Mesothelial cell of epicardium (in vitro differentiated cells): Measurements from ENCODE around the gene ZMYM1. TPM values are rescaled to one million over a fixed set of nuclear protein-coding genes. Genes with fewer than 3 reads are reported as not detected.
"Not testable (repeated sequence)": the region's sequence is repeated elsewhere in the genome, so short reads cannot be mapped to it uniquely, and the experiment has no call there.

Experiments used
- DNase-seq, 2 experiments: peaks; one replicate each; pipeline ENCODE4 v3.0.0; 2021; ENCODE audit warnings: low spot score in 2 of 2; ENCODE audit not compliant: unreplicated experiment in 2 of 2
- H3K27ac Mint-ChIP-seq: 2 replicates; pipeline ENCODE4 v1.8.0; 2021; ENCODE audit warnings: mixed read lengths
- H3K27me3 Mint-ChIP-seq: 2 replicates; pipeline ENCODE4 v1.8.0; 2021; ENCODE audit warnings: low read depth, mixed read lengths
- H3K36me3 Mint-ChIP-seq: 2 replicates; pipeline ENCODE4 v1.8.0; 2021; ENCODE audit warnings: mixed read lengths
- H3K4me1 Mint-ChIP-seq: 2 replicates; pipeline ENCODE4 v1.8.0; 2021; ENCODE audit warnings: mixed read lengths
- H3K4me3 Mint-ChIP-seq: 2 replicates; pipeline ENCODE4 v1.8.0; 2021; ENCODE audit warnings: mild to moderate bottlenecking, moderate library complexity, mixed read lengths
- H3K9me3 Mint-ChIP-seq: 2 replicates; pipeline ENCODE4 v1.8.0; 2021; ENCODE audit warnings: mixed read lengths
- total RNA-seq: library from RNA; stranded (reverse); gene quantifications from 3 replicates; pipeline ENCODE4 v1.2.1, GENCODE V29; 2021
- TF ChIP-seq, protein P1 (sequence below): fragments of 200-600 bp; sonication (generic); IDR thresholded peaks from one replicate; pipeline ENCODE4 v1.5.0; 2021; ENCODE audit warnings: antibody characterized with exemption; ENCODE audit not compliant: unreplicated experiment

Gene ZMYM1
- total RNA-seq, 1 donor from 2014 or later, result 24.2 TPM

DNA sequence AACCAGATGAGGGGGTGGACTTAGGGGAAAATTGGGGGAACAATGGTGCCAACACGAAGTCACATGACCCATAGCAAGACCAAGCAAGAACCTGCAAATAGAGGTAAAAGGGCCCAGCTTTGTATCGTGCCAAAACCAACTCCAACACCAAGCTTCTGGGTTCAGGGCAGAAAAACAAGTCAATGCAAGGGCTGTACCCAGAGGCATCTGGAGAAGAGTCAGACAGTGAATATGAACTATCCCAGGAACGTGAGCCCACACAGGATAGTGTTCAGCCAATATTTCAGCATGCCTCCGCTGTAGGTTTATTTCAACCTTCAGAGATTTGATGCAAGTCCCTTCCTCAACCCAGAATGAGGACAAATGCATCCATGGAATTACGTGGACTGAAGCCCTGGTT is 32.5 kb upstream of the ZMYM1 start:
- TF ChIP-seq, protein P1, sequence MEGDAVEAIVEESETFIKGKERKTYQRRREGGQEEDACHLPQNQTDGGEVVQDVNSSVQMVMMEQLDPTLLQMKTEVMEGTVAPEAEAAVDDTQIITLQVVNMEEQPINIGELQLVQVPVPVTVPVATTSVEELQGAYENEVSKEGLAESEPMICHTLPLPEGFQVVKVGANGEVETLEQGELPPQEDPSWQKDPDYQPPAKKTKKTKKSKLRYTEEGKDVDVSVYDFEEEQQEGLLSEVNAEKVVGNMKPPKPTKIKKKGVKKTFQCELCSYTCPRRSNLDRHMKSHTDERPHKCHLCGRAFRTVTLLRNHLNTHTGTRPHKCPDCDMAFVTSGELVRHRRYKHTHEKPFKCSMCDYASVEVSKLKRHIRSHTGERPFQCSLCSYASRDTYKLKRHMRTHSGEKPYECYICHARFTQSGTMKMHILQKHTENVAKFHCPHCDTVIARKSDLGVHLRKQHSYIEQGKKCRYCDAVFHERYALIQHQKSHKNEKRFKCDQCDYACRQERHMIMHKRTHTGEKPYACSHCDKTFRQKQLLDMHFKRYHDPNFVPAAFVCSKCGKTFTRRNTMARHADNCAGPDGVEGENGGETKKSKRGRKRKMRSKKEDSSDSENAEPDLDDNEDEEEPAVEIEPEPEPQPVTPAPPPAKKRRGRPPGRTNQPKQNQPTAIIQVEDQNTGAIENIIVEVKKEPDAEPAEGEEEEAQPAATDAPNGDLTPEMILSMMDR, result no peak
- Mint-ChIP-seq H3K36me3 (no peaks in the 10 kb centered on the region), H3K27me3 (peaks cover 25% of the 10 kb centered on the region), H3K27ac (no peak overlapping the region), H3K4me3 (no peak overlapping the region), H3K4me1 (no peaks in the 10 kb centered on the region), H3K9me3 (peaks cover 9% of the 10 kb centered on the region)
- DNase-seq, result no peak

DNA sequence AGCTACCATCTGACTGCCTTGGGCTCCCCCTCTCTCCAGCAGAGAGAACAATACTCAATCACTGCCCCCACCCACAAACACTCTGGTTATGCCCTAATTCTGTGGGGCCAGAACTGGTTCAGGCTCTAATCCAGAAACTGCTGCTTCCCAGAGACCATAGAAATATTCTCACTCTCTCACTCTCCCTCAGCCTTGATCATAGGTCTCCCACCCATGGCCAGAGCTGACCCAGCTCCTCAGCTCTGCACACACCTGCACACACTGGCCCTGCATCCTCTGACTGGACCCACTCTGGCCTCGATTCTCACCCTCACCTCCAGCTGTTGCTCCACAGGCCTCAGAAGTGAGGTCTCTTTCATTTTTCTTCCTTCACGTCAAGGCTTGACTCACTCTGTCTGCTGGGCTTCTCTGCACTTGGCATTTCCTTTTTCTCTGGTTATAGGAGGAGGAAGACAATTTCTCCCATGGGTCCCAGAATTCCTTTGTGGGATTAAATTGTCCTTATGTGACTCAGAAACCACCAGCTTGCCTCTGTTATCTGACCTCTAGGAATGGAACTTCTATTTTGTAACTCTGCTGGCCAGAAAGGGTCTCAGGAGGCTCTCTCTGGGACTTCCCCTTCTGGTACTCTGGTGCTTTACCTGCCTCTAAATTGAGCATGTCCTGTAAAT is 31.9 kb upstream of the ZMYM1 start:
- peaks cover 26% of the 10 kb centered on the region for H3K27me3 Mint-ChIP-seq
- H3K4me3 Mint-ChIP-seq, result no peak overlapping the region
- H3K36me3 Mint-ChIP-seq, result no peaks in the 10 kb centered on the region
- DNase-seq, result no peak
- no peaks in the 10 kb centered on the region for H3K4me1 Mint-ChIP-seq
- TF ChIP-seq, protein P1, result no peak
- no peak overlapping the region for H3K27ac Mint-ChIP-seq
- H3K9me3 Mint-ChIP-seq, result peaks cover 5% of the 10 kb centered on the region

DNA sequence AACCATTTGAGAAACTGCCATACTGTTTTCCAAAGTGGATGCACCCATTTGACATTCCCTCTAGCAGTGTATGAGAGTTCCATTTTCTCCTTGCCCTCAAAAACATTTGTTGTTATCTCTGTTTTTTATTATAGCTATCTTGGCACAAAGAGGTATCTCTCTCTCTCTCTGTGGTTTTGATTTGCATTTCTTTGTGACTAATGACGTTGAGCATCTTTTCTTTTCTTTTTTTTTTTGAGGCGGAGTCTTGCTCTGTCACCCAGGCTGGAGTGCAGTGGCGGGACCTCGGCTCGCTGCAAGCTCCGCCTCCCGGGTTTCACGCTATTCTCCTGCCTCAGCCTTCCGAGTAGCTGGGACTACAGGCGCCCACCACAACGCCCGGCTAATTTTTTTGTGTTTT is 30.1 kb upstream of the ZMYM1 start:
- no peak overlapping the region for H3K27ac Mint-ChIP-seq
- no peaks in the 10 kb centered on the region for H3K4me1 Mint-ChIP-seq
- H3K36me3 Mint-ChIP-seq, result no peaks in the 10 kb centered on the region
- TF ChIP-seq, protein P1, result no peak
- H3K27me3 Mint-ChIP-seq, result peaks cover 29% of the 10 kb centered on the region
- no peak for DNase-seq
- H3K9me3 Mint-ChIP-seq, result no peaks in the 10 kb centered on the region
- H3K4me3 Mint-ChIP-seq, result no peak overlapping the region

DNA sequence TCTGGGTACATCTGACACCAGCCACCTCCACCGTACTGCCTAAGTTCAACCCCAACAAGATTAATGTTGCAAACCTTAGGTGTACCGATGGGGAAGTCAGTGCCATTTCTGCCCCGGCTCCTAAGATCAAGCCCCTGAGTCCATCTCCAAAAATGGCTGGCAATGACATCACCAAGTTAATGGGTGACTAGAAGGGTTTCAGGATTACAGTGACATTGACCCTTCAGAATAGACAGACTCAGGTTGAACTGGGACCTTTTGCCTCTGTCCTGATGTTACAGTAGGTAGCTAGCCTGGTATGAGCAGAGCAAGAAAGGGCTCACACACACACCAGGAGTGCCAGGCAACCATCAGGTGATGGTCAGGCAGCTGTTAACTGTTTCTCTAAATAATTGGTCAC is 25.8 kb upstream of the ZMYM1 start:
- H3K9me3 Mint-ChIP-seq, result peaks cover 7% of the 10 kb centered on the region
- TF ChIP-seq, protein P1, result no peak
- no peaks in the 10 kb centered on the region for H3K4me1 Mint-ChIP-seq
- H3K27ac Mint-ChIP-seq, result no peak overlapping the region
- no peak for DNase-seq
- no peak overlapping the region for H3K4me3 Mint-ChIP-seq
- H3K36me3 Mint-ChIP-seq, result no peaks in the 10 kb centered on the region
- H3K27me3 Mint-ChIP-seq, result peaks cover 51% of the 10 kb centered on the region

DNA sequence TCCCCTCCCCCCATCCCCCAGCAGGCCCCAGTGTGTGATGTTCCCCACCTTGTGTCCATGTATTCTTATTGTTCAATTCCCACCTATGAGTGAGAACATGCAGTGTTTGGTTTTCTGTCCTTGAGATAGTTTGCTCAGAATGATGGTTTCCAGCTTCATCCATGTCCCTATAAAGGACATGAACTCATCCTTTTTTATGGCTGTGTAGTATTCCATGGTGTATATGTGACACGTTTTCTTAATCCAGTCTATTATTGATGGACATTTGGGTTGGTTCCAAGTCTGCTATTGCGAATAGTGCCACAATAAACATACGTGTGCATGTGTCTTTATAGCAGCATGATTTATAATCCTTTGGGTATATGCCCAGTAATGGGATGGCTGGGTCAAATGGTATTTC is 24.9 kb upstream of the ZMYM1 start:
- H3K9me3 Mint-ChIP-seq, DNase-seq, H3K4me3 Mint-ChIP-seq, H3K4me1 Mint-ChIP-seq, H3K36me3 Mint-ChIP-seq, H3K27ac Mint-ChIP-seq: not testable (repeated sequence)
- peaks cover 54% of the 10 kb centered on the region for H3K27me3 Mint-ChIP-seq

DNA sequence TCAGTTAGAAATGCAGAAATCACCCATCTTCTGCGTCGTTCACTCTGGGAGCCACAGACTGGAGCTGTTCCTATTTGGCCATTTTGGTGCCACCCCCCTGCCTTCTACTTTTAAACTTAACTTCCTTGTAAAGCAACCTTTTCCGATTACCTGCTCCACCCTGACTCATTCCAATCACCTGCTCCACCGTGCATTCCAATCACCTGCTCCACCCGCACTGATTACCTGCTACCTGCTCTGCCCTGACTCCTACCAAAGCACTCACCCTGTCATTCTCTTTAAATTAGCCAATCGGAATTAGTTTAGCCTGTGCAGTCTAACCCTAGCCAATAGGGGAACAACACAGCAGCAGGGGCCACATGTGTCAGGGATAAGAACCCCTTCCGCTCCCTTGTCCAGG is 20.9 kb upstream of the ZMYM1 start:
- H3K4me1 Mint-ChIP-seq, DNase-seq, H3K27ac Mint-ChIP-seq, H3K4me3 Mint-ChIP-seq, H3K36me3 Mint-ChIP-seq: not testable (repeated sequence)
- peaks cover 16% of the 10 kb centered on the region for H3K9me3 Mint-ChIP-seq
- peaks cover 35% of the 10 kb centered on the region for H3K27me3 Mint-ChIP-seq

DNA sequence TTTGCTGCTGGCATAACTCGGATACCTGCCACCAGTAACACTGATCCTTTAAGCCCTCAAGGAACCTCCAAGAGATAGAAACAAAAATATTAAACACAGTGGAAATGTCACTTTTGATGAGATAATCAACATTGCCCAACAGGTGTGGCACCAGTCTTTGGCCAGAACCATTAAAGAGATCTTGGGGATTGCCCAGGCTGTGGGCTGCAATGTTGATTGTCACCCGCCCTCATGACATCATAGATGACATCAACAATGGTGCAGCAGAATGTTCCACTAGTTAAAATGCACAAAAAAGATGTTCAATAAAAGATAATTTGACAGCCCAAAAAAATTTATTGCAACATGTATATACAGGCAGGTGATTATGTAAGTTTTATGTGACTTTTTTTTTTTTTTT is 20.2 kb upstream of the ZMYM1 start:
- Mint-ChIP-seq H3K27me3 (peaks cover 31% of the 10 kb centered on the region), H3K9me3 (peaks cover 16% of the 10 kb centered on the region), H3K36me3 (no peaks in the 10 kb centered on the region), H3K4me1 (no peaks in the 10 kb centered on the region), H3K4me3 (no peak overlapping the region), H3K27ac (no peak overlapping the region)
- TF ChIP-seq, protein P1, result no peak
- no peak for DNase-seq
